H9 (cell line): ENCODE measurements around the gene CGGBP1. TPM values are rescaled to one million over a fixed set of nuclear protein-coding genes. Genes with fewer than 3 reads are reported as not detected.

Source experiments
- DNase-seq: peaks from one replicate; pipeline ENCODE4 v3.0.0-alpha.2; 2017
- H2AFZ ChIP-seq: one replicate; pipeline ENCODE4 v1.6.1; 2013; ENCODE audit warnings: mild to moderate bottlenecking, low read length, control low read depth, moderate library complexity
- H2AK5ac ChIP-seq: 2 replicates; pipeline ENCODE4 v1.6.1; 2013; ENCODE audit warnings: low read length, control low read depth, mixed read lengths; ENCODE audit not compliant: insufficient read length
- H2BK120ac ChIP-seq: one replicate; pipeline ENCODE4 v1.6.1; 2013; ENCODE audit warnings: low read depth, mild to moderate bottlenecking, low read length, control low read depth, inconsistent platforms; ENCODE audit not compliant: poor library complexity, severe bottlenecking
- H2BK12ac ChIP-seq: 2 replicates; pipeline ENCODE4 v1.6.1; 2013; ENCODE audit warnings: low read length, control low read depth, mixed read lengths, low read depth; ENCODE audit not compliant: insufficient read length
- H2BK15ac ChIP-seq: 2 replicates; pipeline ENCODE4 v1.6.1; 2013; ENCODE audit warnings: low read depth, low read length, control low read depth
- H2BK20ac ChIP-seq: one replicate; pipeline ENCODE4 v1.6.1; 2013; ENCODE audit warnings: low read depth, mild to moderate bottlenecking, low read length, control low read depth, inconsistent platforms; ENCODE audit not compliant: poor library complexity, severe bottlenecking
- H2BK5ac ChIP-seq: 2 replicates; pipeline ENCODE4 v1.6.1; 2013; ENCODE audit warnings: low read length, control low read depth, mixed read lengths; ENCODE audit not compliant: insufficient read length
- H3K14ac ChIP-seq: 2 replicates; pipeline ENCODE4 v1.6.1; 2013; ENCODE audit warnings: low read length, control low read depth; ENCODE audit not compliant: insufficient read depth
- H3K18ac ChIP-seq: 2 replicates; pipeline ENCODE4 v1.6.1; 2013; ENCODE audit warnings: low read depth, mild to moderate bottlenecking, mixed read lengths, low read length, control low read depth; ENCODE audit not compliant: insufficient read length
- H3K23ac ChIP-seq: 2 replicates; pipeline ENCODE4 v1.6.1; 2013; ENCODE audit warnings: low read length, control low read depth, mixed read lengths, low read depth; ENCODE audit not compliant: insufficient read length
- H3K23me2 ChIP-seq: 2 replicates; pipeline ENCODE4 v1.6.1; 2013; ENCODE audit warnings: low read depth, mild to moderate bottlenecking, mixed read lengths, low read length, control low read depth; ENCODE audit not compliant: insufficient read length, poor library complexity, severe bottlenecking
- H3K27ac ChIP-seq: 2 replicates; pipeline ENCODE4 v1.5.1; 2013; ENCODE audit warnings: low read length, control low read depth, mixed read lengths, low read depth; ENCODE audit not compliant: insufficient read length
- H3K27me3 ChIP-seq: 2 replicates; pipeline ENCODE4 v1.6.1; 2013; ENCODE audit warnings: low read length, control low read depth, inconsistent platforms; ENCODE audit not compliant: insufficient read depth
- H3K4ac ChIP-seq: 2 replicates; pipeline ENCODE4 v1.6.1; 2013; ENCODE audit warnings: low read depth, mild to moderate bottlenecking, control low read depth, inconsistent platforms, low read length, moderate library complexity
- H3K4me1 ChIP-seq: 2 replicates; pipeline ENCODE4 v1.6.1; 2013; ENCODE audit warnings: low read length, control low read depth, inconsistent platforms; ENCODE audit not compliant: insufficient read depth
- H3K4me2 ChIP-seq: 2 replicates; pipeline ENCODE4 v1.6.1; 2013; ENCODE audit warnings: low read length, control low read depth, mixed read lengths; ENCODE audit not compliant: insufficient read length, insufficient read depth
- H3K56ac ChIP-seq: 2 replicates; pipeline ENCODE4 v1.6.1; 2013; ENCODE audit warnings: low read depth, mild to moderate bottlenecking, mixed read lengths, low read length, control low read depth; ENCODE audit not compliant: insufficient read length
- H3K79me1 ChIP-seq: 2 replicates; pipeline ENCODE4 v1.6.1; 2013; ENCODE audit warnings: low read depth, mild to moderate bottlenecking, moderate library complexity, low read length, control low read depth, inconsistent platforms; ENCODE audit not compliant: insufficient read depth, poor library complexity, severe bottlenecking
- H3K79me2 ChIP-seq: 2 replicates; pipeline ENCODE4 v1.6.1; 2013; ENCODE audit warnings: low read length, control low read depth, inconsistent platforms; ENCODE audit not compliant: insufficient read depth
- H3K9ac ChIP-seq: 2 replicates; pipeline ENCODE4 v1.6.1; 2013; ENCODE audit warnings: low read length, control low read depth, mixed read lengths; ENCODE audit not compliant: insufficient read length; ENCODE audit errors: extremely low read depth
- H3K9me3 ChIP-seq: one replicate; pipeline ENCODE4 v1.6.1; 2013; ENCODE audit warnings: low read depth, low read length, inconsistent platforms; ENCODE audit not compliant: control insufficient read depth
- H3T11ph ChIP-seq: one replicate; pipeline ENCODE4 v1.6.1; 2013; ENCODE audit warnings: mild to moderate bottlenecking, low read length, control low read depth, inconsistent platforms
- H4K20me1 ChIP-seq: one replicate; pipeline ENCODE4 v1.6.1; 2013; ENCODE audit not compliant: control insufficient read depth, insufficient read length, insufficient read depth
- H4K5ac ChIP-seq: 2 replicates; pipeline ENCODE4 v1.6.1; 2013; ENCODE audit warnings: low read depth, mild to moderate bottlenecking, mixed read lengths, low read length, control low read depth; ENCODE audit not compliant: insufficient read length
- H4K8ac ChIP-seq: replicated peaks from 2 replicates; pipeline ENCODE4 v1.6.1; 2013; ENCODE audit warnings: low read length, control low read depth, mixed read lengths, low read depth; ENCODE audit not compliant: insufficient read length
- H4K91ac ChIP-seq: 2 replicates; pipeline ENCODE4 v1.6.1; 2013; ENCODE audit warnings: low read depth, mild to moderate bottlenecking, moderate library complexity, mixed read lengths, low read length, control low read depth; ENCODE audit not compliant: insufficient read length
- H3K27ac Mint-ChIP-seq, 3 experiments: 2 replicates in 2 of 3; 3 replicates in 1 of 3; pipeline ENCODE4 v1.8.0; 2020 to 2021; ENCODE audit warnings: mixed read lengths in 3 of 3, mild to moderate bottlenecking in 1 of 3, moderate library complexity in 1 of 3
- H3K27me3 Mint-ChIP-seq: 2 replicates; pipeline ENCODE4 v1.8.0; 2021; ENCODE audit warnings: low read depth, mild to moderate bottlenecking, moderate library complexity, mixed read lengths
- H3K36me3 Mint-ChIP-seq, 3 experiments: 2 replicates in 2 of 3; 3 replicates in 1 of 3; pipeline ENCODE4 v1.8.0; 2020 to 2021; ENCODE audit warnings: low read depth in 3 of 3, mixed read lengths in 3 of 3; ENCODE audit not compliant: insufficient read depth in 1 of 3
- H3K4me1 Mint-ChIP-seq, 2 experiments: 2 replicates each; pipeline ENCODE4 v1.8.0; 2020; ENCODE audit warnings: mixed read lengths in 2 of 2
- H3K4me3 Mint-ChIP-seq, 2 experiments: 2 replicates in 1 of 2; 3 replicates in 1 of 2; pipeline ENCODE4 v1.8.0; 2020 to 2021; ENCODE audit warnings: mild to moderate bottlenecking in 2 of 2, mixed read lengths in 2 of 2, moderate library complexity in 1 of 2
- H3K9me3 Mint-ChIP-seq, 2 experiments: 2 replicates in 1 of 2; 3 replicates in 1 of 2; pipeline ENCODE4 v1.8.0; 2020; ENCODE audit warnings: mild to moderate bottlenecking in 2 of 2, mixed read lengths in 2 of 2, moderate library complexity in 1 of 2
- CTCF ChIP-seq: fragments of 200-600 bp; sonication (generic); conservative IDR thresholded peaks from 3 replicates; pipeline ENCODE4 v1.8.0; 2021; ENCODE audit warnings: antibody characterized with exemption, mild to moderate bottlenecking
- WGBS: extraction: QIAGEN DNeasy Blood & Tissue Kit; methylation state at CpG from one replicate; pipeline ENCODE4 v1.1.7; 2013; ENCODE audit warnings: missing lambda C conversion rate, low lambda C conversion rate, mixed read lengths; ENCODE audit not compliant: insufficient read length; ENCODE audit errors: extremely low coverage; 5-methylcytosine and 5-hydroxymethylcytosine counted together
- total RNA-seq: library from RNA; stranded (reverse); gene quantifications from 2 replicates; pipeline ENCODE4 v1.2.1, GENCODE V29; 2021

CGGBP1 gene
- total RNA-seq, 1 experiment from 2014 or later = 75.0 TPM

GRCh38 chr3:88028876-88029275 lies 29.9 kb downstream of the CGGBP1 start:
- peaks cover 14 to 16% of the 10 kb centered on the region in 2 experiments for H3K9me3 Mint-ChIP-seq
- no peak overlapping the region for H2BK120ac ChIP-seq
- no peak overlapping the region for H3K4me2 ChIP-seq
- no peak for TF ChIP-seq CTCF
- H3K23me2 ChIP-seq = no peaks in the 10 kb centered on the region
- H3K4me3 Mint-ChIP-seq = no peak overlapping the region
- no CpG with 5 or more reads among the region's 2 CpGs for WGBS
- H3K4ac ChIP-seq = no peak overlapping the region
- H3K79me1 ChIP-seq = no peaks in the 10 kb centered on the region
- no peaks in the 10 kb centered on the region for H3K9me3 ChIP-seq
- no peak overlapping the region for H3K9ac ChIP-seq
- H3K27ac ChIP-seq = no peak overlapping the region
- H3K23ac ChIP-seq = no peak overlapping the region
- peaks cover 0 to 7% (median 0%) of the 10 kb centered on the region in 3 experiments; a peak in 1 of 7 replicates for H3K36me3 Mint-ChIP-seq
- H3K14ac ChIP-seq = no peak overlapping the region
- H3K56ac ChIP-seq = no peak overlapping the region
- no peak overlapping the region for H3K18ac ChIP-seq
- H4K20me1 ChIP-seq = no peaks in the 10 kb centered on the region
- no peak overlapping the region for H2BK12ac ChIP-seq
- H3T11ph ChIP-seq = no peak overlapping the region
- H3K27me3 Mint-ChIP-seq = no peaks in the 10 kb centered on the region; the same call in 1 of the 2 replicates
- no peak overlapping the region for H2BK15ac ChIP-seq
- no peak overlapping the region for H2BK20ac ChIP-seq
- no peak overlapping the region for H2BK5ac ChIP-seq
- H3K27me3 ChIP-seq = no peaks in the 10 kb centered on the region
- peaks cover 0 to 3% of the 10 kb centered on the region in 2 experiments; a peak in 1 of 4 replicates for H3K4me1 Mint-ChIP-seq
- no peak overlapping the region for H4K91ac ChIP-seq
- no peak for DNase-seq
- H2AFZ ChIP-seq = no peak overlapping the region
- H3K79me2 ChIP-seq = no peaks in the 10 kb centered on the region
- H4K8ac ChIP-seq = no peak overlapping the region
- no peak overlapping the region for H2AK5ac ChIP-seq
- H4K5ac ChIP-seq = no peak overlapping the region
- H3K27ac Mint-ChIP-seq = no peak overlapping the region
- no peaks in the 10 kb centered on the region for H3K4me1 ChIP-seq
